T-cell (primary cell): ENCODE results near the gene KCTD13. TPM values are rescaled to one million over a fixed set of nuclear protein-coding genes. Genes with fewer than 3 reads are reported as not detected.

ENCODE experiments used
- ATAC-seq, 4 experiments: fragments of 200-7000 bp in 3 of 4; fragments of 150-1000 bp in 1 of 4; cut with Tn5 transposase; replicated peaks in 1 of 4; 1 replicate in 3 of 4; 2 replicates in 1 of 4; pipeline ENCODE4 v1.10.0; 2021; ENCODE audit warnings: moderate library complexity in 3 of 4, mild to moderate bottlenecking in 2 of 4, moderate number of reproducible peaks in 1 of 4
- CTCF ChIA-PET, 2 donors: fragments of 300-600 bp; sonication (Branson Sonifier 250); formaldehyde crosslinking; loops; one replicate each; lab custom pipeline; 2022; ENCODE audit warnings: antibody characterized with exemption in 2 of 2; lab: Charles Lee
- POLR2A ChIA-PET, 2 donors: fragments of 300-600 bp; sonication (Branson Sonifier 250); formaldehyde crosslinking; loops; one replicate each; lab custom pipeline; 2022; ENCODE audit warnings: antibody characterized with exemption in 2 of 2; lab: Charles Lee
- DNase-seq, 35 experiments: peaks; one replicate each; pipeline versions ENCODE4 v3.0.0 to v3.0.0-alpha.2; 2013 to 2023
- H3K27ac ChIP-seq: one replicate; pipeline ENCODE4 v1.5.1; 2013; ENCODE audit warnings: low read length
- H3K27me3 ChIP-seq, 2 experiments: replicated peaks in 1 of 2; 1 replicate in 1 of 2; 2 replicates in 1 of 2; pipeline versions ENCODE4 v1.6.1 to v1.7.0; 2013; ENCODE audit warnings: low read length in 1 of 2, mixed read lengths in 1 of 2; ENCODE audit not compliant: control insufficient read depth in 2 of 2, insufficient read depth in 2 of 2; ENCODE audit errors: extremely low read depth in 1 of 2
- H3K36me3 ChIP-seq, 2 donors: 1 replicate in 1 of 2; 2 replicates in 1 of 2; pipeline versions ENCODE4 v1.6.1 to v1.7.0; 2013; ENCODE audit warnings: low read length in 1 of 2; ENCODE audit not compliant: control insufficient read depth in 2 of 2, insufficient read depth in 1 of 2; ENCODE audit errors: extremely low read depth in 1 of 2
- H3K4me1 ChIP-seq, 2 experiments: 1 replicate in 1 of 2; 2 replicates in 1 of 2; pipeline versions ENCODE4 v1.6.1 to v1.7.0; 2013; ENCODE audit warnings: low read length in 2 of 2, mixed read lengths in 1 of 2; ENCODE audit not compliant: insufficient read depth in 2 of 2, control insufficient read depth in 1 of 2; ENCODE audit errors: extremely low read depth in 1 of 2
- H3K4me3 ChIP-seq, 2 donors: 1 replicate in 1 of 2; 2 replicates in 1 of 2; pipeline versions ENCODE4 v1.5.1 to v1.7.0; 2013; ENCODE audit warnings: mild to moderate bottlenecking in 2 of 2, low read length in 1 of 2, moderate library complexity in 1 of 2; ENCODE audit not compliant: control insufficient read depth in 1 of 2; ENCODE audit errors: extremely low read depth in 1 of 2
- H3K9me3 ChIP-seq: 2 replicates; pipeline ENCODE4 v1.7.0; 2013
- H3K27ac Mint-ChIP-seq, 2 donors: one replicate each; pipeline ENCODE4 v1.8.0; 2020 to 2021; ENCODE audit warnings: mild to moderate bottlenecking in 2 of 2, mixed read lengths in 2 of 2
- H3K27me3 Mint-ChIP-seq, 2 donors: one replicate each; pipeline ENCODE4 v1.8.0; 2021 to 2022; ENCODE audit warnings: mixed read lengths in 2 of 2
- H3K36me3 Mint-ChIP-seq: one replicate; pipeline ENCODE4 v1.8.0; 2021; ENCODE audit warnings: mixed read lengths
- H3K4me1 Mint-ChIP-seq, 3 donors: one replicate each; pipeline ENCODE4 v1.8.0; 2020 to 2022; ENCODE audit warnings: mixed read lengths in 3 of 3, mild to moderate bottlenecking in 1 of 3
- H3K4me3 Mint-ChIP-seq, 3 donors: one replicate each; pipeline ENCODE4 v1.8.0; 2020 to 2022; ENCODE audit warnings: mild to moderate bottlenecking in 3 of 3, mixed read lengths in 3 of 3, moderate library complexity in 3 of 3
- H3K9me3 Mint-ChIP-seq, 3 donors: one replicate each; pipeline ENCODE4 v1.8.0; 2020 to 2022; ENCODE audit warnings: mixed read lengths in 3 of 3
- WGBS: methylation state at CpG from one replicate; pipeline ENCODE4 v1.1.5; 2013; ENCODE audit warnings: missing lambda C conversion rate; ENCODE audit not compliant: insufficient coverage; 5-methylcytosine and 5-hydroxymethylcytosine counted together
- total RNA-seq, 35 experiments: library from RNA in 6 of 35; stranded (reverse) in 6 of 35; fragments of 120-200 nt in 1 of 35; gene quantifications; one replicate each; pipeline versions ENCODE4 v1.2.1 to v1.2.4 and lab custom pipeline; 2013 to 2026

Gene KCTD13
- total RNA-seq, 5 donors from 2014 or later (not counting 1 experiment from before 2014, with no cell fraction given) = 48.4 to 87.3 (median 79.1) TPM

DNA sequence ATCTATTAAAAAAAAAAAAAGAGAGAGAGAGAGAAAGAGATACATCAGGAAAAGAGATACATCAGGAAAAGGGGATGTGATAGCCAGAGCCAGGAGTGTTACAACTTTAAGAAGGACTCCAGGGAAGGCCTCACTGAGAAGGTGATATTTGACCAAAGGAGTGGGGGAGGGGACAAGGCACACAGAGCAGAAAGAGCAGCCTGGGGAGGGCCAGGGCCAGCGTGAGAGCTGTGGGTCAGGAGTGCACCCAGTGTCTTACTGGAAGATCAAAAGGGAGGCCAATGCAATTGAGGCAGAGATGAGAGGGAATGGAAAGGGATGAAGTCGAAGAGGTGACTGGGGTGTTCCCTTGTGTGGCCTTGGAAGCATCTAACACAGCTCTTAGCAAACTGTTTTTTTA, 18.1 kb downstream of the KCTD13 start:
- Mint-ChIP-seq H3K27me3 (no peaks in the 10 kb centered on the region), H3K36me3 (peaks cover 13% of the 10 kb centered on the region), H3K4me3 (no peak overlapping the region), H3K4me1 (peaks cover 0 to 6% (median 0%) of the 10 kb centered on the region in 3 donors), H3K27ac (no peak overlapping the region), H3K9me3 (no peaks in the 10 kb centered on the region)
- Histone ChIP-seq H3K36me3 (peaks cover 0 to 3% of the 10 kb centered on the region in 2 donors), H3K27ac (no peak overlapping the region), H3K27me3 (no peaks in the 10 kb centered on the region), H3K4me1 (no peaks in the 10 kb centered on the region), H3K4me3 (no peak overlapping the region), H3K9me3 (no peaks in the 10 kb centered on the region)
- ChIA-PET CTCF (no interaction called here), POLR2A (no interaction called here)
- WGBS = 57% methylated on average over 1 of the region's 2 CpGs
- DNase-seq (no peak), ATAC-seq (no peak)

DNA sequence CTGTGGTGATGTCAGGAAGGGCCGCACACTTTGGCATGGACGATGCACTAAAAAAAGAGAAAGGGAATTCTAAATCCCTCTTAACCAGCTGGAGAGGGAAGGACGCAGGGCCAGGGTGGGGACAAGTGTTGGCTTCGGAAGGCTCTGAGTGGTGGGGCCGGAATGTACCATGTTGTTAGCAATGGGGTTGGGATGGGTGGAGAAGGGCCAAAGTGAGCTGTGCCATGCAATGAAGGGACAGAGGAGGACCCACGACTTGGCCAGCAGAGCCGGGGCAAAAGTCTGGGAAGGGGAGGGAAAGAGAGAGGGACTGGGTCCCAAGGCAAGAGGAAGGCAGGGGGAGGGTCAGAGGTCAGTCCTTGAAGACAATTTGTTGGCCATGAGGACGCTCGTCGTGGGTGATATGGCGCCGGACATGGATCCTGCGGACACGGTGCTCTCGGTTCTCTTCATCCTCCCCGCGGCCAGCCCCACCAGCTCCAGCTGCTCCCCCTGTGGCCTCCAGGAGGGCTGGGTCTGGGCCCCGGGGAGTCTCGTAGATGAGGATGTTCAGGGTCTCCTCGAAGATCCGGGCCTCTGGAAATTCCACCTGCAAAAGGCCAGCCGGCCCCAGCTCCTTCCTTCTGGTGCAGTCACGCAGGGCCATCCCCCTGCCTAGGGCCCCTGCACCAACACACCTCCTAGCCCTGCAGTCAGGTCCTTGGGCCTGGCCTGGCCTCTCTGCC, 19.3 kb downstream of the KCTD13 start:
- Mint-ChIP-seq H3K36me3 (peaks cover 10% of the 10 kb centered on the region), H3K27ac (no peak overlapping the region), H3K4me1 (peaks cover 0 to 6% (median 0%) of the 10 kb centered on the region in 3 donors), H3K27me3 (peaks cover 0 to 2% of the 10 kb centered on the region in 2 donors), H3K4me3 (no peak overlapping the region), H3K9me3 (no peaks in the 10 kb centered on the region)
- ATAC-seq = no peak
- whole genome bisulfite sequencing = 97% methylated on average over 21 of the region's 23 CpGs
- Histone ChIP-seq H3K27ac (no peak overlapping the region), H3K36me3 (peaks cover 0 to 3% of the 10 kb centered on the region in 2 donors), H3K4me1 (no peaks in the 10 kb centered on the region), H3K27me3 (peaks cover 0 to under 1% of the 10 kb centered on the region in 2 experiments), H3K9me3 (no peaks in the 10 kb centered on the region), H3K4me3 (no peak overlapping the region)
- POLR2A ChIA-PET = no interaction called here
- DNase-seq = no peak
- CTCF ChIA-PET = no interaction called here

DNA sequence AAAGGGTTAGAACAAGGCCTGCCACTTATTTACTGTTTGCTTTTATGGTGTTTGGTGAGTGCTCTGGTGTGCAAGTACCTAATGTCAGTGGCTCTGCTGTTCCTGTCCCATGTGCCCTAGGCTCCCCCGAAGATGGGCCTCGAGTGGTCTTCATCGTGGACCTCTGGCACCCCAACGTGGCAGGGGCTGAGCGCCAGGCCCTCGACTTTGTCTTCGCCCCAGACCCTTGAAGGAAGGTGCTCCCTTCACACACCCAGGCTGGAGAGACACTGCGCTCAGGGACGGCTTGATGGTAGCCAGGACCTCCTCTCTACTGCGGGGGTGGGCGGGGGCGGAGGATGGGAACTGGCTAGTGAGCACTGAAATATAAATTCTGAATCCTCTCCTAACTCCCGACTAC, 20.4 kb downstream of the KCTD13 start:
- Mint-ChIP-seq H3K36me3 (peaks cover 10% of the 10 kb centered on the region), H3K4me1 (peaks cover under 1 to 7% (median 3%) of the 10 kb centered on the region in 3 donors), H3K9me3 (no peaks in the 10 kb centered on the region), H3K4me3 (no peak overlapping the region), H3K27me3 (peaks cover 0 to 3% of the 10 kb centered on the region in 2 donors), H3K27ac (no peak overlapping the region)
- CTCF ChIA-PET = no interaction called here
- Histone ChIP-seq H3K27ac (no peak overlapping the region), H3K27me3 (peaks cover 0 to 11% of the 10 kb centered on the region in 2 experiments), H3K36me3 (peaks cover 0 to 3% of the 10 kb centered on the region in 2 donors), H3K4me3 (no peak overlapping the region), H3K4me1 (peaks cover 0 to 4% of the 10 kb centered on the region in 2 experiments), H3K9me3 (no peaks in the 10 kb centered on the region)
- ATAC-seq = no peak
- POLR2A ChIA-PET = no interaction called here
- DNase-seq = no peak
- 90% methylated on average over 9 of the region's 13 CpGs for WGBS

DNA sequence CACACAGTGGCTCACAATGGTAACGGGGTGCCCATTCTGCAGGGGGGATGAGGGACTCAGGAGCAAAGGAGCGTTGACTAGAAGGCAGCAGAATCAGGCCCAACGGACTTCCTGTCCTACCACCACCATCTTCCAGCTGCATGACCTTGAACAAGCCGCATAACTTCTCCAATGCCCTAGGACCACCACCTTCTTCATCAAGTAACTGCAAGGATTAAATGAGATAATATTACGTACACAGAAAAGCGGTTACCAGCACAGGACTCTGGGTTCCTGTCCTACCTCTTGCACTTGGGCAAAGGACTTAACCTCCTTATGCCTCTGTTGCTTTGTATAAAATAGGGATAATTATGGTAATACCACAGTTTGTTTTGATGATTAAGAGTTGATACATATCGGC, 21.1 kb downstream of the KCTD13 start:
- peaks cover 0 to 4% of the 10 kb centered on the region in 2 donors for H3K27me3 Mint-ChIP-seq
- CTCF ChIA-PET = no interaction called here
- H3K4me3 Mint-ChIP-seq = no peak overlapping the region
- H3K27ac Mint-ChIP-seq = no peak overlapping the region
- DNase-seq (no peak), ATAC-seq (no peak)
- Histone ChIP-seq H3K27ac (no peak overlapping the region), H3K9me3 (no peaks in the 10 kb centered on the region), H3K4me1 (peaks cover 0 to 9% of the 10 kb centered on the region in 2 experiments), H3K27me3 (peaks cover 0 to 15% of the 10 kb centered on the region in 2 experiments), H3K36me3 (peaks cover 0 to 3% of the 10 kb centered on the region in 2 donors), H3K4me3 (no peak overlapping the region)
- no CpG with 5 or more reads among the region's 7 CpGs for WGBS
- peaks cover 10% of the 10 kb centered on the region for H3K36me3 Mint-ChIP-seq
- no peaks in the 10 kb centered on the region for H3K9me3 Mint-ChIP-seq
- peaks cover 4 to 11% (median 6%) of the 10 kb centered on the region in 3 donors for H3K4me1 Mint-ChIP-seq
- POLR2A ChIA-PET = no interaction called here

DNA sequence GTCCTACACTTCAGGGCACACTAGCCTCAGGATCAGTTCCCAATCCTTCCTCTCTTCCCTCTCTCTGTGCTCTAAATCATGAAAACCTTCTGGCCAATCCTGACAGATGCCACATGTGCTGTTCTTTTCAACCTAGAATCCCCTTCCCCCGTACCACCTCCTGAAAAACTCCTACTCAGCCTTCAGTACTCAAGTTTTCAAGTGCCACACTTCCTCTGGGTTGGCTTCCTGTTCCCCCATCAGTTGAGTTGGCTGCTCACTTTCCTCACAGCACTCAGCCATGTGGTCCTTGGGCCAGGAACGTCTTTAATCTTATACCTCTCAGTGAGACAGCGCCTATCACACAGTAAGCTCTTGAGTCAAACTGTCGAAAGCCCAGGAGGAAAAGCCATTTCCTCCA, 22.4 kb downstream of the KCTD13 start:
- H3K27ac ChIP-seq = no peak overlapping the region
- DNase-seq (no peak), ATAC-seq (no peak)
- POLR2A ChIA-PET = no interaction called here
- Mint-ChIP-seq H3K36me3 (peaks cover 7% of the 10 kb centered on the region), H3K4me3 (no peak overlapping the region), H3K27ac (no peak overlapping the region), H3K4me1 (peaks cover 6 to 10% (median 9%) of the 10 kb centered on the region in 3 donors), H3K9me3 (no peaks in the 10 kb centered on the region), H3K27me3 (peaks cover 5 to 10% of the 10 kb centered on the region in 2 donors)
- CTCF ChIA-PET = no interaction called here
- peaks cover 0 to 21% of the 10 kb centered on the region in 2 experiments for H3K4me1 ChIP-seq
- H3K27me3 ChIP-seq = peaks cover under 1 to 28% of the 10 kb centered on the region in 2 experiments
- H3K4me3 ChIP-seq = no peak overlapping the region
- 38% methylated on average over 4 of the region's 4 CpGs for WGBS
- no peaks in the 10 kb centered on the region for H3K36me3 ChIP-seq
- no peaks in the 10 kb centered on the region for H3K9me3 ChIP-seq

DNA sequence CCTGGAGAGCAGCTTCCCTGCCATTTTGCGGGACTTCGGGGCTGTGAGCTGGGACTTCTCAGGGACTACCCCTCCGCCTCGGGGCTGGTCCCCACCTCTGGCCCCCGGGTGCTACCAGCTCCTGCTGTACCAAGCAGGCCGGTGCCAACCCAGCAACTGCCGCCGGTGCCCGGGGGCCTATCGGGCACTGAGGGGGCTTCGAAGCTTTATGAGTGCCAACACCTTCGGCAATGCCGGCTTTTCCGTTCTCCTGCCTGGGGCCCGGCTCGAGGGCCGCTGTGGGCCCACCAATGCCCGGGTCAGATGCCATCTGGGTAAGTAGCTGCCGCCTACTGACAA, 24.4 kb downstream of the KCTD13 start:
- H3K4me3 ChIP-seq = no peak overlapping the region
- Mint-ChIP-seq H3K4me3 (peak overlapping the region; percentile 10 to 51 (median 28)), H3K4me1 (peaks cover 6 to 15% (median 12%) of the 10 kb centered on the region in 3 donors), H3K27ac (no peak overlapping the region), H3K36me3 (peaks cover 3% of the 10 kb centered on the region), H3K27me3 (peaks cover 22 to 26% of the 10 kb centered on the region in 2 donors), H3K9me3 (no peaks in the 10 kb centered on the region)
- H3K9me3 ChIP-seq = no peaks in the 10 kb centered on the region
- peaks cover 4 to 45% of the 10 kb centered on the region in 2 experiments for H3K27me3 ChIP-seq
- H3K4me1 ChIP-seq = peaks cover 0 to 21% of the 10 kb centered on the region in 2 experiments
- no peak overlapping the region for H3K27ac ChIP-seq
- ChIA-PET CTCF (interaction anchor here in 1 of 2 donors (0.6 kb wide), 1 partner anchor 69 kb away, joined by 6 read pairs; no protein-coding TSS in a partner anchor), POLR2A (no interaction called here)
- ATAC-seq (no peak), DNase-seq (no peak)
- WGBS = 88% methylated on average over 19 of the region's 19 CpGs
- H3K36me3 ChIP-seq = no peaks in the 10 kb centered on the region
